GM12878 (cell line): Measurements from ENCODE around the gene PFKP.

ENCODE experiments used
- BHLHE40 ChIP-seq, 2 experiments: fragments of 450-650 bp in 1 of 2; IDR thresholded peaks; 2 replicates each; pipeline ENCODE4 v1.6.1; 2011 to 2017; ENCODE audit warnings: low read depth in 2 of 2, borderline replicate concordance in 1 of 2, improper control_type of control experiment in 1 of 2, low read length in 1 of 2, mild to moderate bottlenecking in 1 of 2
- CTCF ChIP-seq, 3 experiments: IDR thresholded peaks in 2 of 3; conservative IDR thresholded peaks in 1 of 3; 2 replicates each; pipeline ENCODE4 v1.5.1; 2011; ENCODE audit warnings: low read depth in 3 of 3, low read length in 3 of 3, mild to moderate bottlenecking in 3 of 3, control low read depth in 2 of 3, moderate library complexity in 2 of 3, inconsistent platforms in 1 of 3, mixed read lengths in 1 of 3; ENCODE audit not compliant: control insufficient read depth in 2 of 3, insufficient read depth in 1 of 3; ENCODE audit errors: extremely low read depth in 1 of 3
- E2F4 ChIP-seq: IDR thresholded peaks from 2 replicates; pipeline ENCODE4 v1.6.1; 2012; ENCODE audit warnings: low read depth, low read length, improper control_type of control experiment
- EP300 ChIP-seq, 2 experiments: fragments of 150-350 bp in 1 of 2; IDR thresholded peaks; 2 replicates each; pipeline ENCODE4 v1.6.1; 2011 to 2012; ENCODE audit warnings: low read depth in 2 of 2, low read length in 2 of 2, borderline replicate concordance in 1 of 2, improper control_type of control experiment in 1 of 2, inconsistent platforms in 1 of 2; ENCODE audit not compliant: control insufficient read depth in 1 of 2
- IKZF1 ChIP-seq: fragments of 450-650 bp; conservative IDR thresholded peaks from 2 replicates; pipeline ENCODE4 v1.6.1; 2017; ENCODE audit warnings: antibody characterized with exemption, mild to moderate bottlenecking
- SUPT20H ChIP-seq: IDR thresholded peaks from 2 replicates; pipeline ENCODE4 v1.6.1; 2011; ENCODE audit warnings: low read depth, mild to moderate bottlenecking, low read length, moderate library complexity, borderline replicate concordance; ENCODE audit not compliant: control insufficient read depth
- TCF7 ChIP-seq: IDR thresholded peaks from 2 replicates; pipeline ENCODE4 v1.6.1; 2014; ENCODE audit warnings: antibody characterized with exemption, borderline replicate concordance
- YY1 ChIP-seq: IDR thresholded peaks from 2 replicates; pipeline ENCODE4 v1.6.1; 2011; ENCODE audit warnings: low read depth, mild to moderate bottlenecking, low read length
- TF ChIP-seq, protein P1 (sequence below): IDR thresholded peaks from 2 replicates; pipeline ENCODE4 v1.6.1; 2012; ENCODE audit warnings: low read depth, low read length, improper control_type of control experiment
- TF ChIP-seq, protein P2 (sequence below): IDR thresholded peaks from 2 replicates; pipeline ENCODE4 v1.6.1; 2011; ENCODE audit warnings: borderline replicate concordance, low read depth, mild to moderate bottlenecking, moderate library complexity, mixed read lengths, low read length; ENCODE audit not compliant: insufficient read depth; ENCODE audit errors: extremely low read length

DNA sequence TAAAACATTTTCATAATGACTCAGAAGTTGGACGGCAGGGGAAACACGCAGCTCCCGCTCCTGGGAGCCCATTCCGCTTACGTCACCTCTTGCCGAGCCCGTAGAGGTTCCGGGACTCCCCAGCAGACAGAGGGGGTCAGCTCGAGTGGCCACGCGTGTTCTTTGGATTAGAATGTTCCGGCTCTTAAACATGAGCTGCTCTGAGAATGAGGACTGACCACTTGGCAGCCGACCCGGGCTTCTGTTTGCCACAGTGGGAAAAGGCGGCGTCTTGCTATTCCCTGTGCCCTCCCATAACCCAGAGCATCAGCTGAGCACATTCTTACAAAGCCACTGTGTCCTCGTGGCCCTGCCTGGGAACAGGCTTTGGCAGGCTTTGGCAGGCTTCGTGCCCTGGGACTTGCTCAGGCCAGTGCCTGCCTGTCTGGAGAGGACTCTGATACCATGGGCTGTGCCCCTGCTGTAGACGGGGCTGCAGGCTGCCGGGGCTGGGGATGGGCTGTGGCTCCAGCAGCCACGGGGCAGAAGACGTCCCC lies 40.1 kb downstream of the PFKP start:
- TF ChIP-seq IKZF1: no peak
- TF ChIP-seq E2F4: no peak
- TF ChIP-seq EP300 (IDR thresholded peaks at IDR 0.05; ENCODE audit: borderline replicate concordance in 1 of 2, control insufficient read depth in 1 of 2, low read depth in 2 of 2, low read length in 2 of 2): no peak
- no peak for TF ChIP-seq TCF7
- TF ChIP-seq YY1: no peak
- TF ChIP-seq BHLHE40 (IDR thresholded peaks at IDR 0.05; ENCODE audit: borderline replicate concordance in 1 of 2, low read depth in 2 of 2, low read length in 1 of 2): no peak
- TF ChIP-seq CTCF (IDR thresholded peaks at IDR 0.05 in 2 of 3, conservative IDR thresholded peaks at IDR 0.05 in 1 of 3; ENCODE audit: control insufficient read depth in 2 of 3, extremely low read depth in 1 of 3, insufficient read depth in 1 of 3, low read depth in 3 of 3, low read length in 3 of 3): no peak
- TF ChIP-seq, protein P1, sequence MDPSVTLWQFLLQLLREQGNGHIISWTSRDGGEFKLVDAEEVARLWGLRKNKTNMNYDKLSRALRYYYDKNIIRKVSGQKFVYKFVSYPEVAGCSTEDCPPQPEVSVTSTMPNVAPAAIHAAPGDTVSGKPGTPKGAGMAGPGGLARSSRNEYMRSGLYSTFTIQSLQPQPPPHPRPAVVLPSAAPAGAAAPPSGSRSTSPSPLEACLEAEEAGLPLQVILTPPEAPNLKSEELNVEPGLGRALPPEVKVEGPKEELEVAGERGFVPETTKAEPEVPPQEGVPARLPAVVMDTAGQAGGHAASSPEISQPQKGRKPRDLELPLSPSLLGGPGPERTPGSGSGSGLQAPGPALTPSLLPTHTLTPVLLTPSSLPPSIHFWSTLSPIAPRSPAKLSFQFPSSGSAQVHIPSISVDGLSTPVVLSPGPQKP: no peak
- no peak for TF ChIP-seq SUPT20H
- TF ChIP-seq, protein P2, sequence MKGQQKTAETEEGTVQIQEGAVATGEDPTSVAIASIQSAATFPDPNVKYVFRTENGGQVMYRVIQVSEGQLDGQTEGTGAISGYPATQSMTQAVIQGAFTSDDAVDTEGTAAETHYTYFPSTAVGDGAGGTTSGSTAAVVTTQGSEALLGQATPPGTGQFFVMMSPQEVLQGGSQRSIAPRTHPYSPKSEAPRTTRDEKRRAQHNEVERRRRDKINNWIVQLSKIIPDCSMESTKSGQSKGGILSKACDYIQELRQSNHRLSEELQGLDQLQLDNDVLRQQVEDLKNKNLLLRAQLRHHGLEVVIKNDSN: no peak
